Embryonic facial prominence (tissue), 1 donor: ENCODE data around the gene RBMS1.
A peak's percentile ranks its signal among the peaks of the same experiment; 100 is the strongest.

Experiments
- DNase-seq: peaks from one replicate; pipeline ENCODE4 v3.0.0-alpha.2; 2016; ENCODE audit errors: extremely low spot score

RBMS1 gene

DNA sequence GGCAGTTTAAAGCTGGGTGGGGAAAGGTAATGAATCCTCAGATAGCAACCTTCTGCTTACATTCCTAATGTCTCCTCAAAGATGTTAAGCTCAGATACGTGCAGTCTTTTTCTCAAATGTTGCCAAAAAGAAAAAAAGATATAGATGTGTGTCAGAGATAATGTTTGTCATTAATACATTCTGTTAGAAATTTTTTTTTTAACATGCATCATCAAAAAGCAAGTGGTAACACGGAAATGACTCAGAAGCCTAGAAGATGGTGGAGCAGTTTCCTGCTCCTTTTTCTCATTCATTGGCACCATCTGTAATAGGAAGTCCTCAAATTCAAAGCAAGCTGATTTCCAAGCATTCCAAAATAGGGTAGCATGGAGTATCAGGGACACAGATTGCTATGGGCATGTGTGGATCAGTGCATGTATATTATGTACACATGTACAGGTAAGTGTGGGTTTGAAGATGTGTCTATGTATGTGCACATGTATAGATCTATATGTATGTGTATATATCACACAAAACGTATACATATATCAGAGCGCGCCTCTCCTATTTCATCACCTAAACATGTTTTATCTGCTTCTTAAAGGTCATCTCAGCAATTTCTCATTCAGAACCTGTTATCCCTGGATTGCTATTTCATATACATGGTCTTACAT, 213.7 kb downstream of the RBMS1 start:
- no peak for DNase-seq

GRCh38 chr2:160278879-160279177, 214.8 kb downstream of the RBMS1 start:
- no peak for DNase-seq

DNA sequence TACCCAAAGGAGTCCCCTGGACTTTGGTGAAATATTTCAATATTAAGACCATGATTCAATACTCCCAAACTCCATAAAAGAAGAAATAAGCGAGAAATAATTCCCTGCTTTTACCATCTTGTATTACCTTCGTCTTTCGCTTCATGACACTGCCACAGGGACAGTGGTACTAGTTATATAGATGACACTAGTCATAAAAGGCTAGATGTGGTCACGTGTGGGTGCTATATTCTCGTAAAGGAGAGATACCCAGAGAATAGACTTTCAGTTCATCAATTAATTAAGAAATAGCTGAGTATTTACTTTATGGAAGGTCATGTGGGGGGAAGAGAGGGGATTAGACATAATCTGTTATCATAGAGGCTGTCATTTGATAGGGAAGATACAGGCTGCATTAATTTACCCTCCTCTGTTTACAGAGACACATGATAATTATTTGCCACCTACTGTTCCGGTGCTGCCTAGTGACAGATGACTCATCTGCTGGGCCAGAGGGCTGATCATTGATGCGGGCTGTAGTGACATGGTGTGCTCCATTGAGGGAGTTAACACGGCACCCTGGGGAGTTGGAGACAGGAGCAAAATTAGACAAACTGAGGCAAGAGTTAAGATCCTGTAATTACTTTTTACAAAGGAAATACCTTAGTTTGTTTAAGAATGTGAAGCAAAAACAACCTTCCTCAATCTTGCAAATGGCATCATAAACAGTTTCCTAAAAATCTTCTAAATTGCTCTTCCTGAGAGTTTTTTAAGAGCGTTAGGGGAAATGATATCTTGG, 215.3 kb downstream of the RBMS1 start:
- DNase-seq: no peak

- DNase-seq: no peak
These were observed 216.5 kb downstream of the RBMS1 start for GRCh38 chr2:160277151-160277550.

DNA sequence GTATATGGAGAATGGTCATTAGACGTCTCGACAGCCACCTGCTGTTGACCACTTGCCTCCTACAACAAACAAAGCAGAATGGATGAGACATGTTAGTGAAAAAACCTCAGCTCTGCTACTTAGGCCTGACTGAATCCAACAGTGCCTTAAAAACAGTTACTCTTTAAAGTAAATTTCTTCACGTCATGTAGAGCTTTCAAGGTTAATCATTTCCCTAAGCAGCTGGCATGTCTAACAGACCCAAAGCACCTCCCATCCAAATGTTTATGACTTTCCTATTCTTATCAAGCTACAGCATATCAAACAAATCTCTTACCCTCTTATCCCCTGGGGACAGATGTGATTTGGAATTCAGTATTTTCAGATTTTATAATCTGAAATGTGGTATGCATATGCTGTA, 218.0 kb downstream of the RBMS1 start:
- no peak for DNase-seq

- no peak for DNase-seq
These were observed 222.2 kb downstream of the RBMS1 start for GRCh38 chr2:160271171-160272086.

DNA sequence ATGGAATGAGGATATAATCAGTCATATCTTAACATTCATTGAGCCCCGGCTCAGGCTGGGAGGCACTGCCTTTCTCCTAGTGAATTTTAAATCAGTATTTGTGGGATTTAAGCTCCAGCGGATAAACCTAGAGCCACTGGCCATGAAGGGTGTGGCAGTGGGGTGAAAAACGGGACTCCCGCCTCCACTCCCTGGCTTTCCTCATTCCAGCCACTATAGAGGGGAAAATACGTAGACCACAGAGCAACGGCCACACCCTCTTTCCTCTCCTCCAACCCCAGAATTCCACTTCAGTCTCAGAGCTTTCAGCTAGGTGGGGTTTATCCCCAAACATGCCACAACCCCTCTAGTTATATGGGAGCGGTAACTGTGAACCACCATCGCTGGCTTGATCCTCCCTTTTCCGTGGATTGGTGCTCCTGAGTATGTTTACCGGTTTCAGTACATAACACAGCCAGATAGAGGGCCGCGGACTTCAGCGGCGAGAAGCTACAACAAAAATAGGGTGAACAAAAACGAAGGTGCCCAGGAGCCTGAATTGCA, 223.0 kb downstream of the RBMS1 start:
- peak; percentile 78 for DNase-seq

- DNase-seq: peak; percentile 86
These were observed 223.6 kb downstream of the RBMS1 start for GRCh38 chr2:160269803-160270570.

GRCh38 chr2:160269365-160269764, 224.2 kb downstream of the RBMS1 start:
- DNase-seq: no peak

DNA sequence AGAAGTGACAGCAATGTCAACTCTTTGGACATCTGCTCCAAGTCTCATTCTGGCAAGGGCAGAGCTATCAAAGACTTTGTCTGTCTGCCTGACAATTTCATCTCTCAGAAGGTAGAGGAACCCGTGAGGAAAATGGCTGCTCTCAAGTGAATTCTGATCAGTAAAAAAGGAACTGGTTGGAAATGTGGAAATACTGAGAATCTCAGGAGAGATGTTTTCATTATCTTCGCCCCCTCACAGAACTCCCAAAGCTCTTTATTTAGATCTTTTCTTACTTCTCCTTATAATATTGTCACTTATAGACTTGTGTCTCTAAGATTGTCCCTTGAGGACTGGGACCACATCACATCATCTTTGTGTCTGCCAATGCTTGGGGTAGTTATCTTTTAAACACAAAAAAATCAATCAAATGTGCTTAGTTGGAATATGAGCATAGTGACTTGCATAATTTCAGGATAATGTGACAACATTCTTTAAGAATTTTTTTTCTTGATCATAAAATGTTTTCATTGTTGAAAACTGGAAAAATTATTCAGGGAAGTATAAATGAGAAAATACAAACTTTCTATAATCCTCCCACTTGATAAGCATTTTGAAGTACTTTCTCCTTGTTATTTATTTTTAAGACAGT, 225.3 kb downstream of the RBMS1 start:
- DNase-seq: no peak

DNA sequence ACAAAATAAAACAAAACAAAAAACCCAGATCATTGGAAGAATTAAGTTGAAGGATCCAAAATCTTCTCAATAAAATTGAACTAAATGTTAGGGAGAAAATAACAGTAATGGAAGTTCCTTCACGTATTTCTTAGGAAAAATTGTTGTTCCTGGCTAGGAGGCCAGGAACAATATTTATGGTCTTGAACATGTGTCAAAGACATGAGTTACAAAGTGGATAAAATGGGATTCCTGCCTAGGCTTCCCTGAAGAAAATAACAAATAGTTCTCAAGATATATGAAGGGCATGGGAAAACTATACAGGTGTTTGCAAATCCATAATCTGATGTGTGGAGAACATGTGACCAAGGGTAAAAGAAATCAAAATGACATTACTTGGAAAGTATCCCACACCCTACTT, 225.9 kb downstream of the RBMS1 start:
- no peak for DNase-seq

DNA sequence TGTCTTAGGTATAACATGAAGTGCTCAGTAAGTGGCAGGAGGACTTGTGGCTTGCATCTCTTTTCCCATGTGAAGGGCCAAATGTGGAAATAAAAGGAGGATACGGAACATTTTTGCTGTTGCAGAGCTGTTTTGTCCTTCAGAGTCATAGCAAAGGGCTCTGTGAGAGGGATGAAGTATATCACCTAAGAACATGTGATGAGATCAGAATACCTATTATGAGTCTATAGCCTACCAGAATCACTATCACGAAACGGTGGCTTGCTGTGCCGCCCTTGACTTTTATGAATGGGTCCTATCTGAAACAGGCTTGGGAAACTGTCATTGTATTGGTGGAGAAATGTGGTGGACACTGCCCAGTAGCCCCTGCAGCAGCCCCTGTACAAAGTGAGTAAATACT, 226.6 kb downstream of the RBMS1 start:
- no peak for DNase-seq

GRCh38 chr2:160266037-160266551, 227.5 kb downstream of the RBMS1 start:
- DNase-seq: no peak

- DNase-seq: no peak
These were observed 229.3 kb downstream of the RBMS1 start for GRCh38 chr2:160264308-160264707.

- no peak for DNase-seq
These were observed 231.9 kb downstream of the RBMS1 start for GRCh38 chr2:160261732-160262131.

- no peak for DNase-seq
These were observed 235.2 kb downstream of the RBMS1 start for GRCh38 chr2:160258492-160258805.

- no peak for DNase-seq
These were observed 235.7 kb downstream of the RBMS1 start for GRCh38 chr2:160257743-160258491.

- DNase-seq: no peak
These were observed 236.4 kb downstream of the RBMS1 start for GRCh38 chr2:160257041-160257742.

DNA sequence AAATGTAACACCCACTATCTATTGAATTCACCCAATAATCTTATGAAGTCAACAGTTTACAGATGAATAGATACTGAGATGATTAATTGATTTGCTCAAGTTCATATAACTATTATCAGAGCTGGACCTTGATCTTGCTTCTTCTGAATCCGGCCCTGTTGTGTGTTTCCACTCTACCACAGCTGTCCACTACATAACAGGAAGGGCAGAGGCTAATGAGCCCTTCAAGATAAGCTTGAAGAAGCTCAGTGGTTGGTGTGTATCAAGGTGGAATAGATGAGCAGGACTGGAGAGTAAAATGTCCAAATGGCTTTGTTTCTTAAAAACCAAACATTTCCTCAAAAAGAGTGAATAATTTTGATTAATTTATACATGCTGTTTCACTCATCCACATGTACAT, 237.1 kb downstream of the RBMS1 start:
- DNase-seq: no peak

DNA sequence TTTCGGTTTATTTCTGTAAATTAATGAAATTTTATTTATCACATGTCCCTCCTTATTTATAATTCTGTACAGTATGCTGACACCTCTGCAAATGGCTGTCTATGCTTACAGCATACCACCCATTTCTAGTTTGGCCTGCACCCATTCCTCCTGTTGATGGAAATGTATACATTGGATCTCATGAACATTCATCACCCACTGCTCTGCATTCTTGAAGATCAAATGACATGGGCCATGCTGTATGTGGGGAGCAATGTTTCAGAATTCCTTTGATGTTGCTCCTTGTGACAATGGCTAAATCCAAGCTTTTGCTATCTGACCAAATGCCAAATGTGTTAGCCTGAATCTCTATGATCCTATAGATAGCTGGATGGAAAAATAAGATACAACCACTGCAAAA, 238.2 kb downstream of the RBMS1 start:
- no peak for DNase-seq
